ENCODE results near the gene GRPEL2.

GRPEL2 gene, protein sequence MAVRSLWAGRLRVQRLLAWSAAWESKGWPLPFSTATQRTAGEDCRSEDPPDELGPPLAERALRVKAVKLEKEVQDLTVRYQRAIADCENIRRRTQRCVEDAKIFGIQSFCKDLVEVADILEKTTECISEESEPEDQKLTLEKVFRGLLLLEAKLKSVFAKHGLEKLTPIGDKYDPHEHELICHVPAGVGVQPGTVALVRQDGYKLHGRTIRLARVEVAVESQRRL

DNA sequence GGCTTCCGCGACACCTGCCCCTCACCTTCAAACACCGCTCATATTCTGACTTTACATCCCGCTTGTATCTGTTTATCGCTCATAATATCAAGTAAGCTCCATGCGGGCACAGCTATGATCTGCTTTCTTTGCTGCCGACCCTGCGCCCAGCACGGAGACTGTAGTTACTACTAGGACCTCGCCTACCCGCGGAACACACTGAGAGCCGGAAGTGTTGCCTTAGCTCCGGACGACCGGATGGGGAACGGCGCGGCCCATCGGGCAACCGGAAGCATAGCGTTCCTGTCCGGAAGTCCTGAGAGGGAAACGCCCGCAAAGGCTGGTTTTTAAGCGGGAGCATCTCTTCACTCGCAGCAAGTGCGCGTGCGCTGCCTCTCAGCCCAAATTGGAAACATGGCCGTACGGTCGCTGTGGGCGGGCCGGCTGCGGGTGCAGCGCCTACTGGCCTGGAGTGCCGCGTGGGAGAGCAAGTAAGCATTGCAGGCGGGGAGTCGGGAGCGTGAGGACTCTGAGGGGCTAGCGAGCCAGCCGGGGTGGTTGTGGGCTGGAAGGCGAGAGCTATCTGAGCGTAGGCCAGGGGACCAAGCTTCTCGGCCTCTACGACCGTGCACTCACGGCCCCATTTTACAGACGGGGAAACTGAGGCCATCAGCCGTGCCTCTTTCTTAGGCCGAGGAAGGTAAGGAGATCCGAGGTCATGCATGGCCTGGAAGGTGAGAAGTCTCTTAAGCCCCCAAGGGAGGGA is at the start of gene GRPEL2:
Gene GRPEL2 (plus strand): TSS at position 353 of the 745 bp plus-strand sequence. CDS start 41 bp downstream, at position 394.
- H3K4me3 ChIP-seq (ENCODE audit: low read depth in 1 of 5, low read length in 5 of 5): peak within 1 kb of the TSS; percentile 90 to 99 (median 91)
- peaks cover 22 to 38% (median 33%) of the 10 kb centered on the region in 5 donors for H3K36me3 ChIP-seq (ENCODE audit: control insufficient read depth in 5 of 5, insufficient read depth in 5 of 5, low read length in 5 of 5)
- H3K9ac ChIP-seq (ENCODE audit: low read length in 5 of 5): peak within 1 kb of the TSS; percentile 57 to 89 (median 66)
- H3K9me3 ChIP-seq (ENCODE audit: control insufficient read depth in 5 of 5, low read length in 5 of 5): no peaks in the 10 kb centered on the region
- H3K27me3 ChIP-seq (ENCODE audit: control insufficient read depth in 5 of 5, insufficient read depth in 4 of 5, low read length in 5 of 5): no peaks in the 10 kb centered on the region
- H3K4me1 ChIP-seq (ENCODE audit: control insufficient read depth in 5 of 5, insufficient read depth in 5 of 5, low read length in 5 of 5): peaks cover 0 to 29% (median 19%) of the 10 kb centered on the region in 5 donors
- peak within 1 kb of the TSS; percentile 67 for H3K27ac ChIP-seq (ENCODE audit: low read depth, low read length)

DNA sequence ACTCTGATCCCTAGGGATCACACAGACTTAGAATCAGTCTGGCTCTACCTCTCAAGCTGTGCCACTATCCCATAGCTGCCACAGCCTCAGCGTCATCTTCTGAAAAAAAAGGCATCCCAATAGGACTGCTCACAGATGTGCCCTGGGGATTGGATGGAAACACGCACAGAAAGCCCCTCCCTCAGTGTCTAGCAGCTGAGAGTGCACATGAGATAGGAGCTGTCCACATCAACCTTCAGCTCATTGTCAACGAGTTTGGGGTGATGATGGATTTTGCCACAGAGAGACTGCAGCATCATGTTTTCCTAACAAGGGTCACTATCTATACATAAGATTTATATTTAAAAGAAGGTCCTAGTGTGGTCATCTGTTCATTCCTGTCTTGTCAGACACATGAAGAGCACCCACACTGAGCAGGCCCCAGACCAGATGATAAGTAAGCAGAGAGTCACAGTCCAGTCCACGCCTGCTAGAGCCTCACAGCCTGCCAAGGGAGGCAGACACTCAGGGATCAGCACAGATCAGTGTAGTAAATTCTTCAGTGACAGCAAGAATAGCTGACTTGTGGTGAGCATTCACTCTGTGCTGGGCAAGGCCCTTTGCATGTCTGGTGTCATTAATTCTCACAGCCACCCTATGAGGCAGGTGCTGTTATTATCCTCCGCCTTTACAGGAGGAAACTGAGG is 47.8 kb upstream of the GRPEL2 start:
- Histone ChIP-seq H3K4me1 (ENCODE audit: control insufficient read depth in 5 of 5, insufficient read depth in 5 of 5, low read length in 5 of 5) (peaks cover 8 to 84% (median 53%) of the 10 kb centered on the region in 5 donors), H3K27ac (ENCODE audit: low read depth, low read length) (peak overlapping the region; percentile 68), H3K9ac (ENCODE audit: low read length in 5 of 5) (no peak overlapping the region)

DNA sequence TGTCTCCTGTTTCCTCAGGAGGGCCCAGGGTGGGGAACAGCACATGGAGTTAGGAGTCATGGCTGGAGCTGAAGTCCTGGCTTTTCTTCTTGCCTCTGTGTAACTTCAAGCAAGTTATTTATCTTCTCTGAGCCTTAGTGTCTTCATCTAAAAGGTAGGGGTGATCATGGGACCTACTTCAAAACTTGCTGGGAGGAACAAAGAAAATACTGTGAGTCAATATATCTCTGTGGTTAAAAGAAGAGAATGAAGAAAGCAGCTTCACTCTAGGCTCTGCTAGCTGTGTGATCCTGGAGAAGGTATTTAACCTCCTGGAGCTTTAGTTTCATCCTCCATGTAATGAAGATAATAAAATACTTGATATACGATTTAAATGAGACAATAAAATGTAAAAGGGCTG is 47.1 kb upstream of the GRPEL2 start:
- no peak overlapping the region for H3K4me3 ChIP-seq (ENCODE audit: low read depth in 1 of 5, low read length in 5 of 5)
- H3K27me3 ChIP-seq (ENCODE audit: control insufficient read depth in 5 of 5, insufficient read depth in 4 of 5, low read length in 5 of 5): no peaks in the 10 kb centered on the region
- no peaks in the 10 kb centered on the region for H3K9me3 ChIP-seq (ENCODE audit: control insufficient read depth in 5 of 5, low read length in 5 of 5)
- no peak overlapping the region for H3K9ac ChIP-seq (ENCODE audit: low read length in 5 of 5)
- H3K36me3 ChIP-seq (ENCODE audit: control insufficient read depth in 5 of 5, insufficient read depth in 5 of 5, low read length in 5 of 5): peaks cover 0 to 19% (median 13%) of the 10 kb centered on the region in 5 donors
- peaks cover 8 to 85% (median 51%) of the 10 kb centered on the region in 5 donors for H3K4me1 ChIP-seq (ENCODE audit: control insufficient read depth in 5 of 5, insufficient read depth in 5 of 5, low read length in 5 of 5)
- peak overlapping the region; percentile 68 for H3K27ac ChIP-seq (ENCODE audit: low read depth, low read length)

More for the DNA sequence above, 47.8 kb upstream of the GRPEL2 start:
- H3K27me3 ChIP-seq (ENCODE audit: control insufficient read depth in 5 of 5, insufficient read depth in 4 of 5, low read length in 5 of 5): no peaks in the 10 kb centered on the region
- peaks cover 0 to 16% (median 11%) of the 10 kb centered on the region in 5 donors for H3K36me3 ChIP-seq (ENCODE audit: control insufficient read depth in 5 of 5, insufficient read depth in 5 of 5, low read length in 5 of 5)
- no peak overlapping the region for H3K4me3 ChIP-seq (ENCODE audit: low read depth in 1 of 5, low read length in 5 of 5)
- no peaks in the 10 kb centered on the region for H3K9me3 ChIP-seq (ENCODE audit: control insufficient read depth in 5 of 5, low read length in 5 of 5)

DNA sequence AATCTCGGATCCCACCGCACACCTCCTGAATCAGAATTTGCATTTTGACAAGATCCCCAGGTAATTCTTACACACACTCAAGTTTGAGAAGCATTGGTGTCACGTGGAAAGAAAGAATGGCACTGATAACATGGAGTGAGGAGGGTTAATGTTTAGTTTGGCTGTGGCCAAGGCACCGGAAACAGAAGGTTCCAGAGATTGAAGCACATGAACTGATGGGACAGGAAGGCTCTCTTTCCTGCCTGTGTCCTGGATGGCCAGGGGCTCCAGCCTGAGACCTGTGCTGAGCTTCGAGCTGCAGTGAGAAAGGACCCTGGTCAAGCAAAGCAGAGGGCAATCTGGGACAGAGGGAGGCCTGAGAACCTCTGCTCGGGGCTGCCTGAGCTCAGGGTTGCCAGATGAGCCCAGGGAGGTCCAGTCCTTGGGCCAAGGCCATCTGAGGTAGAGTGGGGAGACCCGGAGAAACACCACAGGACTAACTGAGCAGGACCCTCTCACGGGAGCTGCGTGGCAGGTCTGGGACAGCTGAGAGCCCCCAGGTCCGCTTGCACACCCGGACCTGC is 46.4 kb upstream of the GRPEL2 start:
- Histone ChIP-seq H3K27ac (ENCODE audit: low read depth, low read length) (peak overlapping the region; percentile 68), H3K4me1 (ENCODE audit: control insufficient read depth in 5 of 5, insufficient read depth in 5 of 5, low read length in 5 of 5) (peaks cover 8 to 93% (median 51%) of the 10 kb centered on the region in 5 donors), H3K27me3 (ENCODE audit: control insufficient read depth in 5 of 5, insufficient read depth in 4 of 5, low read length in 5 of 5) (no peaks in the 10 kb centered on the region), H3K4me3 (ENCODE audit: low read depth in 1 of 5, low read length in 5 of 5) (peak overlapping the region in 3 of 5 donors; percentile 3 to 13 (median 8)), H3K9ac (ENCODE audit: low read length in 5 of 5) (no peak overlapping the region), H3K9me3 (ENCODE audit: control insufficient read depth in 5 of 5, low read length in 5 of 5) (no peaks in the 10 kb centered on the region), H3K36me3 (ENCODE audit: control insufficient read depth in 5 of 5, insufficient read depth in 5 of 5, low read length in 5 of 5) (peaks cover 0 to 19% (median 13%) of the 10 kb centered on the region in 5 donors)

DNA sequence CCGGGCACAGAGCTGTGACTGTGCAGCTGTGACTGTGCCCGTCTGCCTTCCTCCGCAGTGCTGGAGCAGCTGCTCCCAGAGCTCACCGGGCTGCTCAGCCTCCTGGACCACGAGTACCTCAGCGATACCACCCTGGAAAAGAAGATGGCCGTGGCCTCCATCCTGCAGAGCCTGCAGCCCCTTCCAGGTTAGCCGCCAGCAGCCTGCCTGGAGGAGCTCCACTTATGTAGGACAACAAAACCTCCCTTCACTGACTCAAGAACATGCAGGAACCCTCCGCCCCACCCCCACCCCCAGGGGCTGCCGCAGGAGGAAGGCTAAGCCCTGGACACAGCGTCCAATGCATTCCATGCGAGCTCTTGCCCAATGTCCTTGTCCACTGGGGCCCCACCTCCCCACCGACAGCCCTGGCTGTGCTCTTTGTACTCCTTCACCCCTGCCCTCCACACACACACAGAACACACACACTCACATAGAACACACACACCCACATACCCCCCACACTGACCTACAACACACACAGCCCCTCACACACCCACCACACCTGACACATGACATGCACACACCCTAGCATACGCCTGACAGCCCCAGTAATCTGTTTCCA is 45.7 kb upstream of the GRPEL2 start:
- Histone ChIP-seq H3K9ac (ENCODE audit: low read length in 5 of 5) (no peak overlapping the region), H3K9me3 (ENCODE audit: control insufficient read depth in 5 of 5, low read length in 5 of 5) (no peaks in the 10 kb centered on the region), H3K27ac (ENCODE audit: low read depth, low read length) (peak overlapping the region; percentile 39), H3K4me3 (ENCODE audit: low read depth in 1 of 5, low read length in 5 of 5) (peak overlapping the region in 3 of 5 donors; percentile 3 to 13 (median 8)), H3K27me3 (ENCODE audit: control insufficient read depth in 5 of 5, insufficient read depth in 4 of 5, low read length in 5 of 5) (no peaks in the 10 kb centered on the region), H3K36me3 (ENCODE audit: control insufficient read depth in 5 of 5, insufficient read depth in 5 of 5, low read length in 5 of 5) (peaks cover 0 to 19% (median 13%) of the 10 kb centered on the region in 5 donors), H3K4me1 (ENCODE audit: control insufficient read depth in 5 of 5, insufficient read depth in 5 of 5, low read length in 5 of 5) (peaks cover 8 to 97% (median 51%) of the 10 kb centered on the region in 5 donors)

DNA sequence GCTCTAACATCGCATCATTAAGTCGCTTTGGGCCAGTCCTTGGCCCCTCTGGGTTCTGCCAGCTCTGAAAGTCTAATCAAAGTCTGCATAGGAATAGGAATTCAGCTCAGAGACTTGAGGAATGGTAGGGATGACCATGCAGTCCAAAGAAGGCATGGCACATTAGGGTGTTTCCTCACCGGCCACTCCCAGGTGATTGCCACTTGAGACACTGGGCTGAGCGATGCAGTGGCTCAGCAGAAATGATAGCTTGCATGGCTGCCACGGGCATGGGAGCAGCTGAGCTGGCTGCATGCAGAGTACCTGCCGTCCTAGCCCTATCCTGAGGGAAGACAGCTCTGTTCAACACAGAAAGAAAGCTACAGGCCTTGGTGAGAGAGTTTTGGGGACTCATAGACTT is 44.9 kb upstream of the GRPEL2 start:
- Histone ChIP-seq H3K27me3 (ENCODE audit: control insufficient read depth in 5 of 5, insufficient read depth in 4 of 5, low read length in 5 of 5) (no peaks in the 10 kb centered on the region), H3K36me3 (ENCODE audit: control insufficient read depth in 5 of 5, insufficient read depth in 5 of 5, low read length in 5 of 5) (peaks cover 0 to 21% (median 13%) of the 10 kb centered on the region in 5 donors), H3K27ac (ENCODE audit: low read depth, low read length) (no peak overlapping the region), H3K9me3 (ENCODE audit: control insufficient read depth in 5 of 5, low read length in 5 of 5) (no peaks in the 10 kb centered on the region), H3K4me3 (ENCODE audit: low read depth in 1 of 5, low read length in 5 of 5) (no peak overlapping the region), H3K9ac (ENCODE audit: low read length in 5 of 5) (no peak overlapping the region), H3K4me1 (ENCODE audit: control insufficient read depth in 5 of 5, insufficient read depth in 5 of 5, low read length in 5 of 5) (peaks cover 8 to 97% (median 51%) of the 10 kb centered on the region in 5 donors)

DNA sequence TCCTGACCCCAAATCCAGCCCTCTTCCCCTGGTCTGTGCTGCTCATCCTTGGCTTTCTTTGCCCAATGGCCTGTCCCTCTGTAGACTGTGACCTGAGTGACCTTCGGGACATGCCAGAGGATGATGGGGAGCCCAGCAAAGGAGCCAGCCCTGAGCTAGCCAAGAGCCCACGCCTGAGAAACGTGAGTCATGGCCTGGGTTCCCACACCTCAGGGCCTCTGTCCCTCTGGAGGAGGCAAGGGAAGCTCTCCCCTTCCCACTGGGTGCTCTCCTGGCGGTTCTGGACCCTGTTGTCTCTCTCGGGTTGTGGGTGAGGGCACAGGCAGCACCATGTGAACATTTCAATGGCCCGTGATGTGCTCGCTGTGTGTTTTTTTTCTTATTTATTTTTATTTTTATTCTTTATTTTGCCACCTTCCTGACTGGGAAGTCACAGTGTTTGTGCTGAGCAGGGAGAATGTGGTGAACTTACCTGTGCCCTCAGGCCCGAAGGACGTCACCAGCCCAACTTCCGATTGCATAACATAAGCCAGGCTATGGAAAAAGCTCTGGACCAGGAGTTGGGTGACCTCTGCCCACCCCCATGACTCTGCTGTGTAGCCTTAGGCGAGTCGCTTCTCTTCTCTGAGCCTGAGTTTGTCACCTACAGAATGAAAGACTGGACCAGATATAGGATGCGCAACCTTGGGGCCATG is 44.1 kb upstream of the GRPEL2 start:
- H3K9ac ChIP-seq (ENCODE audit: low read length in 5 of 5): no peak overlapping the region
- H3K27ac ChIP-seq (ENCODE audit: low read depth, low read length): no peak overlapping the region
- H3K9me3 ChIP-seq (ENCODE audit: control insufficient read depth in 5 of 5, low read length in 5 of 5): no peaks in the 10 kb centered on the region
- no peak overlapping the region for H3K4me3 ChIP-seq (ENCODE audit: low read depth in 1 of 5, low read length in 5 of 5)
- peaks cover 8 to 96% (median 51%) of the 10 kb centered on the region in 5 donors for H3K4me1 ChIP-seq (ENCODE audit: control insufficient read depth in 5 of 5, insufficient read depth in 5 of 5, low read length in 5 of 5)
- peaks cover 1 to 28% (median 17%) of the 10 kb centered on the region in 5 donors for H3K36me3 ChIP-seq (ENCODE audit: control insufficient read depth in 5 of 5, insufficient read depth in 5 of 5, low read length in 5 of 5)
- H3K27me3 ChIP-seq (ENCODE audit: control insufficient read depth in 5 of 5, insufficient read depth in 4 of 5, low read length in 5 of 5): no peaks in the 10 kb centered on the region

DNA sequence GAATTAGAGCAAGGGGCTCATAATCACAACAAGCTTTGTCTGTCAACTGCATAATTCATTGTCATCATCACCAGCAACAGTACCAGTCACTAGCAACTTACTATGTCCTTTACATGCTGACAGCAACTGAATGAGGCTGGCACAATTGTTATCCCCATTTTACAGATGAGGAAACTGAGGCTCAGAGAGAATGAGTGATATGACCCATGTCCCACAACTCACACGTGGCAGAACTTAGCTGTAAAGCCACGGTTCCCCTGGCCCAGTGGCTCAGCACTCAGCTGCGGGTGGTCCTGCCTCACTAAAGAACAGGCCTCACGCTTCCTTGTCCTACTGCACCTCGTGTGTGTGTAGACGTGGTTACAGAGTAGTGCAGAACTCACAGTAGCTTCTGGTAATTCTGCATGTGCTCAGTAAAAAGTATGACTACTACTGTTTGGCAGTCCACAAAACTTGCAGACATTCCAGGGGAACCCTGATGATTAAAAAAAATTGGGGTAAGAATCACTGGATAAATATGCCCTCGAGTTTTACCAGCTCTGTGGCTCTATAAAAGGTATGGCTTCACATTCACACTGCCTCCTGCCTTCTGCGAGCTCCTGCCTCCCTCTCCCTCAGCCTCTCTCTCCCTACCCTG is 43.4 kb upstream of the GRPEL2 start:
- peak overlapping the region; percentile 44 for H3K27ac ChIP-seq (ENCODE audit: low read depth, low read length)
- H3K4me3 ChIP-seq (ENCODE audit: low read depth in 1 of 5, low read length in 5 of 5): no peak overlapping the region
- no peak overlapping the region for H3K9ac ChIP-seq (ENCODE audit: low read length in 5 of 5)
- H3K36me3 ChIP-seq (ENCODE audit: control insufficient read depth in 5 of 5, insufficient read depth in 5 of 5, low read length in 5 of 5): peaks cover 3 to 31% (median 22%) of the 10 kb centered on the region in 5 donors
- peaks cover 8 to 92% (median 51%) of the 10 kb centered on the region in 5 donors for H3K4me1 ChIP-seq (ENCODE audit: control insufficient read depth in 5 of 5, insufficient read depth in 5 of 5, low read length in 5 of 5)
- no peaks in the 10 kb centered on the region for H3K9me3 ChIP-seq (ENCODE audit: control insufficient read depth in 5 of 5, low read length in 5 of 5)
- H3K27me3 ChIP-seq (ENCODE audit: control insufficient read depth in 5 of 5, insufficient read depth in 4 of 5, low read length in 5 of 5): no peaks in the 10 kb centered on the region

DNA sequence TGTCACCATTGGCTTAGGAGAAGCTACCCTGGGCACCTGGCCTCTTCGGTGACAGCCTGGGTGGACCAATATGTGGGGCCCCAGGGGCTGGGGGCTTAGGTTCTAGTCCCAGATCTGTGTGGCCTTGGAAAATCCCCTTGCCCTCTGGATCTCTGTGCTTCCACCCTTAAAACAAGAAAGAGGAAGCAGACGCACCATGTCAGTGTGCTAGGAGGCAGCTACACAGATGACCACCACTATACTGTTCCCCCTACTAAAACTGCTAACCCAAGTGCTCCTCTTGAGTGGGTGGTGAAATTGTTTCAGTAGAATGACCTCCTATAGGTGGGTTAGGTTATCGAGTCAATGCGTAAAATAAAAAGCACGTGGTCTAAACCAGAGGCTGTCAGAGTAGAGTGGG is 42.7 kb upstream of the GRPEL2 start:
- no peak overlapping the region for H3K9ac ChIP-seq (ENCODE audit: low read length in 5 of 5)
- peaks cover 8 to 90% (median 45%) of the 10 kb centered on the region in 5 donors for H3K4me1 ChIP-seq (ENCODE audit: control insufficient read depth in 5 of 5, insufficient read depth in 5 of 5, low read length in 5 of 5)
- H3K9me3 ChIP-seq (ENCODE audit: control insufficient read depth in 5 of 5, low read length in 5 of 5): no peaks in the 10 kb centered on the region
- H3K4me3 ChIP-seq (ENCODE audit: low read depth in 1 of 5, low read length in 5 of 5): no peak overlapping the region
- peaks cover 6 to 36% (median 28%) of the 10 kb centered on the region in 5 donors for H3K36me3 ChIP-seq (ENCODE audit: control insufficient read depth in 5 of 5, insufficient read depth in 5 of 5, low read length in 5 of 5)
- H3K27me3 ChIP-seq (ENCODE audit: control insufficient read depth in 5 of 5, insufficient read depth in 4 of 5, low read length in 5 of 5): no peaks in the 10 kb centered on the region
- peak overlapping the region; percentile 44 for H3K27ac ChIP-seq (ENCODE audit: low read depth, low read length)

All from subcutaneous abdominal adipose tissue (tissue), 5 donors.